A549 (cell line): Measurements from ENCODE around the gene GPR18.

Experiments
- CHD2 ChIP-seq: fragments of 150-350 bp; IDR thresholded peaks from 2 replicates; pipeline ENCODE4 v1.6.1; 2014; ENCODE audit warnings: low read length; ENCODE audit not compliant: partially characterized antibody
- EP300 ChIP-seq, 2 experiments: fragments of >200 bp; sonication (Bioruptor Twin); formaldehyde crosslinking; IDR thresholded peaks; 2 replicates in 1 of 2; 3 replicates in 1 of 2; pipeline ENCODE4 v1.6.1; 2016 to 2017
- HDAC2 ChIP-seq: fragments of 200-600 bp; sonication (generic); IDR thresholded peaks from 2 replicates; pipeline ENCODE4 v1.6.1; 2016
- JUN ChIP-seq, 2 experiments: fragments of >200 bp; sonication (Bioruptor Twin); formaldehyde crosslinking; IDR thresholded peaks; 2 replicates in 1 of 2; 3 replicates in 1 of 2; pipeline ENCODE4 v1.6.1; 2016 to 2017
- JUNB ChIP-seq: fragments of >200 bp; sonication (Bioruptor Twin); formaldehyde crosslinking; IDR thresholded peaks from 2 replicates; pipeline ENCODE4 v1.6.1; 2016
- NR3C1 ChIP-seq: fragments of >200 bp; sonication (Bioruptor Twin); formaldehyde crosslinking; IDR thresholded peaks from 3 replicates; pipeline ENCODE4 v1.6.1; 2017
- POLR2A ChIP-seq: IDR thresholded peaks from 2 replicates; pipeline ENCODE4 v1.6.1; 2012; ENCODE audit warnings: mild to moderate bottlenecking, low read length
- POLR2AphosphoS2 ChIP-seq: conservative IDR thresholded peaks from 2 replicates; pipeline ENCODE4 v1.6.1; 2012; ENCODE audit warnings: low read length, improper control_type of control experiment, inconsistent platforms
- RCOR1 ChIP-seq: fragments of 150-350 bp; IDR thresholded peaks from 2 replicates; pipeline ENCODE4 v1.6.1; 2014; ENCODE audit warnings: antibody characterized with exemption, low read length, low read depth
- RFX5 ChIP-seq: fragments of 450-650 bp; IDR thresholded peaks from 2 replicates; pipeline ENCODE4 v1.7.1; 2014; ENCODE audit warnings: antibody characterized with exemption, mild to moderate bottlenecking, moderate library complexity
- SREBF2 ChIP-seq: fragments of 450-650 bp; IDR thresholded peaks from 2 replicates; pipeline ENCODE4 v1.6.1; 2014; ENCODE audit warnings: mild to moderate bottlenecking, moderate library complexity
- TF ChIP-seq, protein P1 (sequence below): fragments of >200 bp; sonication (Bioruptor Twin); formaldehyde crosslinking; IDR thresholded peaks from 3 replicates; pipeline ENCODE4 v1.5.1; 2016
- TF ChIP-seq, protein P2 (sequence below): IDR thresholded peaks from 2 replicates; pipeline ENCODE4 v1.6.1; 2012

DNA sequence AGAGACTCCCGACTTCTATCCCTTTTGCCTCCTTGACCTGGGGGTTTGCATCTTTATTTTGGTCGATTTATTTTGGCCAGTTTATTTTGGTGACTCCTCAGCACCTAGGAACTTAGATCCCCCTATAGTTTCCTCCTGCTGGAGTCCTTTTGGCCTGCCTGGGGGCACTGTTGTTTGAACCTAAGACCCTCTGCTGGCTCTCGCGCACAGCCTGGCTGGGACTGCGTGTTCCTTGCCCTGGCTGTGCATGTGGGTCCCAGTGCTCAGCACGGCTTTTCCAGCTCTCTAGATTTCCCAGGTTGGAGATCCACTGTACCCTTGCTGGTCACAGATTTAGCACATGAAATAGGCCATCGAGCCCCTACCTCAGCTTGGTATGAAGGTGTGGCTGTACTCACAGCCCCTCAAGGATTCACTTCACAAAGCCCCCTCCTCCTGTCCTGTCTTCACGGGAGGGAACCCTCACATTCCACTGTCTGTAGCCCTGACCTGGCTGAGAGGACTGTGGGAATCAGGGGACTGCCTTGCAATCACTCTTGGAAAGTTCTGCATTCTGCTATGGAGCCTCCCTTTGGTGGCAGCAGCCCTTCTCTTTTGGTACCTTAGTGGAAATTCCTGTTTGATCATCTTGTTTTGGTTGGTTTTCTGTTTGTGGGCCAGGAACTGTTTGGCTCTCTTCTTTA, 49.2 kb downstream of the GPR18 start:
- TF ChIP-seq, protein P1, sequence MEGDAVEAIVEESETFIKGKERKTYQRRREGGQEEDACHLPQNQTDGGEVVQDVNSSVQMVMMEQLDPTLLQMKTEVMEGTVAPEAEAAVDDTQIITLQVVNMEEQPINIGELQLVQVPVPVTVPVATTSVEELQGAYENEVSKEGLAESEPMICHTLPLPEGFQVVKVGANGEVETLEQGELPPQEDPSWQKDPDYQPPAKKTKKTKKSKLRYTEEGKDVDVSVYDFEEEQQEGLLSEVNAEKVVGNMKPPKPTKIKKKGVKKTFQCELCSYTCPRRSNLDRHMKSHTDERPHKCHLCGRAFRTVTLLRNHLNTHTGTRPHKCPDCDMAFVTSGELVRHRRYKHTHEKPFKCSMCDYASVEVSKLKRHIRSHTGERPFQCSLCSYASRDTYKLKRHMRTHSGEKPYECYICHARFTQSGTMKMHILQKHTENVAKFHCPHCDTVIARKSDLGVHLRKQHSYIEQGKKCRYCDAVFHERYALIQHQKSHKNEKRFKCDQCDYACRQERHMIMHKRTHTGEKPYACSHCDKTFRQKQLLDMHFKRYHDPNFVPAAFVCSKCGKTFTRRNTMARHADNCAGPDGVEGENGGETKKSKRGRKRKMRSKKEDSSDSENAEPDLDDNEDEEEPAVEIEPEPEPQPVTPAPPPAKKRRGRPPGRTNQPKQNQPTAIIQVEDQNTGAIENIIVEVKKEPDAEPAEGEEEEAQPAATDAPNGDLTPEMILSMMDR, result no peak
- TF ChIP-seq POLR2A, result no peak
- no peak for TF ChIP-seq EP300 (IDR thresholded peaks at IDR 0.05)
- no peak for TF ChIP-seq RCOR1
- no peak for TF ChIP-seq JUNB
- TF ChIP-seq POLR2AphosphoS2, result no peak
- no peak for TF ChIP-seq RFX5
- no peak for TF ChIP-seq NR3C1
- TF ChIP-seq HDAC2, result no peak
- TF ChIP-seq, protein P2, sequence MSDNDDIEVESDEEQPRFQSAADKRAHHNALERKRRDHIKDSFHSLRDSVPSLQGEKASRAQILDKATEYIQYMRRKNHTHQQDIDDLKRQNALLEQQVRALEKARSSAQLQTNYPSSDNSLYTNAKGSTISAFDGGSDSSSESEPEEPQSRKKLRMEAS, result no peak
- TF ChIP-seq CHD2, result no peak
- no peak for TF ChIP-seq SREBF2
- TF ChIP-seq JUN (IDR thresholded peaks at IDR 0.05), result no peak
